Duodenal mucosa (tissue), 2 donors: Measurements from ENCODE around the gene TTC7B.

Experiments used
- H3K27ac ChIP-seq: one replicate; pipeline ENCODE4 v1.7.0; 2013; ENCODE audit warnings: low read depth, low read length
- H3K27me3 ChIP-seq, 2 donors: one replicate each; pipeline ENCODE4 v1.7.0; 2013; ENCODE audit warnings: low read length in 2 of 2, control low read depth in 1 of 2; ENCODE audit not compliant: insufficient read depth in 2 of 2, control insufficient read depth in 1 of 2
- H3K36me3 ChIP-seq, 2 donors: one replicate each; pipeline ENCODE4 v1.7.0; 2013; ENCODE audit warnings: low read length in 2 of 2, control low read depth in 1 of 2; ENCODE audit not compliant: insufficient read depth in 2 of 2, control insufficient read depth in 1 of 2
- H3K4me1 ChIP-seq, 2 donors: one replicate each; pipeline ENCODE4 v1.7.0; 2013; ENCODE audit warnings: low read length in 2 of 2, control low read depth in 1 of 2; ENCODE audit not compliant: insufficient read depth in 2 of 2, control insufficient read depth in 1 of 2
- H3K4me3 ChIP-seq, 2 donors: one replicate each; pipeline ENCODE4 v1.7.0; 2013; ENCODE audit warnings: low read length in 2 of 2, low read depth in 1 of 2
- H3K9ac ChIP-seq, 2 donors: one replicate each; pipeline ENCODE4 v1.7.0; 2013; ENCODE audit warnings: low read length in 2 of 2, low read depth in 1 of 2
- H3K9me3 ChIP-seq, 2 donors: one replicate each; pipeline ENCODE4 v1.7.0; 2013; ENCODE audit warnings: low read length in 2 of 2, control low read depth in 1 of 2; ENCODE audit not compliant: control insufficient read depth in 1 of 2

The TTC7B gene

GRCh38 chr14:90611501-90611900 is 204.7 kb downstream of the TTC7B start:
- H3K4me1 ChIP-seq = no peaks in the 10 kb centered on the region

GRCh38 chr14:90610346-90611040 is 205.7 kb downstream of the TTC7B start:
- Histone ChIP-seq H3K9ac (no peak overlapping the region), H3K4me3 (no peak overlapping the region), H3K9me3 (no peaks in the 10 kb centered on the region), H3K4me1 (no peaks in the 10 kb centered on the region), H3K27me3 (no peaks in the 10 kb centered on the region), H3K27ac (no peak overlapping the region), H3K36me3 (no peaks in the 10 kb centered on the region)

More at GRCh38 chr14:90611501-90611900, 204.7 kb downstream of the TTC7B start:
- Histone ChIP-seq H3K36me3 (no peaks in the 10 kb centered on the region), H3K9me3 (no peaks in the 10 kb centered on the region), H3K27me3 (no peaks in the 10 kb centered on the region), H3K9ac (no peak overlapping the region), H3K27ac (no peak overlapping the region), H3K4me3 (no peak overlapping the region)

- no peaks in the 10 kb centered on the region for H3K27me3 ChIP-seq
- no peak overlapping the region for H3K4me3 ChIP-seq
- H3K4me1 ChIP-seq = no peaks in the 10 kb centered on the region
- no peak overlapping the region for H3K9ac ChIP-seq
- no peaks in the 10 kb centered on the region for H3K9me3 ChIP-seq
- no peak overlapping the region for H3K27ac ChIP-seq
- no peaks in the 10 kb centered on the region for H3K36me3 ChIP-seq
These were observed 206.9 kb downstream of the TTC7B start for GRCh38 chr14:90609376-90609775.

GRCh38 chr14:90608929-90609341 is 207.3 kb downstream of the TTC7B start:
- no peaks in the 10 kb centered on the region for H3K27me3 ChIP-seq
- no peak overlapping the region for H3K4me3 ChIP-seq
- no peak overlapping the region for H3K27ac ChIP-seq
- no peaks in the 10 kb centered on the region for H3K9me3 ChIP-seq
- H3K4me1 ChIP-seq = no peaks in the 10 kb centered on the region
- H3K9ac ChIP-seq = no peak overlapping the region
- H3K36me3 ChIP-seq = no peaks in the 10 kb centered on the region

GRCh38 chr14:90608281-90608680 is 207.9 kb downstream of the TTC7B start:
- no peaks in the 10 kb centered on the region for H3K9me3 ChIP-seq
- H3K36me3 ChIP-seq = no peaks in the 10 kb centered on the region
- H3K4me3 ChIP-seq = no peak overlapping the region
- no peak overlapping the region for H3K9ac ChIP-seq
- H3K4me1 ChIP-seq = no peaks in the 10 kb centered on the region
- no peak overlapping the region for H3K27ac ChIP-seq
- no peaks in the 10 kb centered on the region for H3K27me3 ChIP-seq

GRCh38 chr14:90607141-90607540 is 209.1 kb downstream of the TTC7B start:
- Histone ChIP-seq H3K27me3 (no peaks in the 10 kb centered on the region), H3K9me3 (no peaks in the 10 kb centered on the region), H3K27ac (no peak overlapping the region), H3K9ac (no peak overlapping the region), H3K4me3 (no peak overlapping the region), H3K4me1 (no peaks in the 10 kb centered on the region), H3K36me3 (no peaks in the 10 kb centered on the region)

GRCh38 chr14:90606434-90606833 is 209.8 kb downstream of the TTC7B start:
- H3K27ac ChIP-seq = no peak overlapping the region
- H3K4me1 ChIP-seq = no peaks in the 10 kb centered on the region
- H3K9ac ChIP-seq = no peak overlapping the region
- H3K36me3 ChIP-seq = no peaks in the 10 kb centered on the region
- no peaks in the 10 kb centered on the region for H3K27me3 ChIP-seq
- no peaks in the 10 kb centered on the region for H3K9me3 ChIP-seq
- no peak overlapping the region for H3K4me3 ChIP-seq

- no peak overlapping the region for H3K27ac ChIP-seq
- no peak overlapping the region for H3K9ac ChIP-seq
- H3K4me3 ChIP-seq = no peak overlapping the region
- no peaks in the 10 kb centered on the region for H3K36me3 ChIP-seq
- no peaks in the 10 kb centered on the region for H3K9me3 ChIP-seq
- H3K27me3 ChIP-seq = no peaks in the 10 kb centered on the region
- no peaks in the 10 kb centered on the region for H3K4me1 ChIP-seq
These were observed 210.8 kb downstream of the TTC7B start for GRCh38 chr14:90605430-90605829.

GRCh38 chr14:90604356-90604755 is 211.9 kb downstream of the TTC7B start:
- Histone ChIP-seq H3K4me3 (no peak overlapping the region), H3K9me3 (no peaks in the 10 kb centered on the region), H3K36me3 (no peaks in the 10 kb centered on the region), H3K27ac (no peak overlapping the region), H3K4me1 (no peaks in the 10 kb centered on the region), H3K9ac (no peak overlapping the region), H3K27me3 (no peaks in the 10 kb centered on the region)

GRCh38 chr14:90603841-90604240 is 212.4 kb downstream of the TTC7B start:
- Histone ChIP-seq H3K9me3 (no peaks in the 10 kb centered on the region), H3K27me3 (no peaks in the 10 kb centered on the region), H3K36me3 (no peaks in the 10 kb centered on the region), H3K4me1 (no peaks in the 10 kb centered on the region), H3K4me3 (no peak overlapping the region), H3K27ac (no peak overlapping the region), H3K9ac (no peak overlapping the region)
